Keratinocyte (primary cell): Measurements from ENCODE around the gene SLC25A15.
"Not testable (repeated sequence)": the region's sequence is repeated elsewhere in the genome, so short reads cannot be mapped to it uniquely, and the experiment has no call there.

ENCODE experiments used
- CTCF ChIP-seq, 3 experiments: IDR thresholded peaks in 1 of 3; conservative IDR thresholded peaks in 1 of 3; optimal IDR thresholded peaks in 1 of 3; 2 replicates in 2 of 3; 3 replicates in 1 of 3; pipeline versions ENCODE3 to v1.5.1; 2011; ENCODE audit warnings: low read length in 3 of 3, mild to moderate bottlenecking in 3 of 3, moderate library complexity in 2 of 3, control low read depth in 1 of 3, inconsistent platforms in 1 of 3; ENCODE audit not compliant: insufficient read depth in 2 of 3; ENCODE audit errors: extremely low read depth in 1 of 3
- EZH2 ChIP-seq: IDR thresholded peaks from one replicate; pipeline ENCODE4 v1.6.1; 2012; ENCODE audit warnings: inconsistent platforms, mild to moderate bottlenecking, low read length, moderate library complexity

- TF ChIP-seq CTCF (optimal IDR thresholded peaks at IDR 0.05 in 1 of 3, IDR thresholded peaks at IDR 0.05 in 1 of 3, conservative IDR thresholded peaks at IDR 0.05 in 1 of 3; ENCODE audit: extremely low read depth in 1 of 3, insufficient read depth in 2 of 3, low read length in 3 of 3); EZH2: not testable (repeated sequence)
These were observed 51.5 kb downstream of the SLC25A15 start for GRCh38 chr13:40840955-40841354.
